Fibroblast of lung (primary cell): ENCODE data around the gene RFPL2.

ENCODE experiments used
- EZH2 ChIP-seq: IDR thresholded peaks from 2 replicates; pipeline ENCODE4 v1.5.1; 2012; ENCODE audit warnings: low read length, control low read depth, mild to moderate bottlenecking; ENCODE audit errors: missing control alignments
- TF ChIP-seq, protein P1 (sequence below), 2 donors: IDR thresholded peaks in 1 of 2; conservative IDR thresholded peaks in 1 of 2; 1 replicate in 1 of 2; 2 replicates in 1 of 2; pipeline ENCODE4 v1.5.1; 2011 to 2012; ENCODE audit warnings: low read length in 2 of 2, control low read depth in 1 of 2, inconsistent platforms in 1 of 2, low read depth in 1 of 2, mild to moderate bottlenecking in 1 of 2

DNA sequence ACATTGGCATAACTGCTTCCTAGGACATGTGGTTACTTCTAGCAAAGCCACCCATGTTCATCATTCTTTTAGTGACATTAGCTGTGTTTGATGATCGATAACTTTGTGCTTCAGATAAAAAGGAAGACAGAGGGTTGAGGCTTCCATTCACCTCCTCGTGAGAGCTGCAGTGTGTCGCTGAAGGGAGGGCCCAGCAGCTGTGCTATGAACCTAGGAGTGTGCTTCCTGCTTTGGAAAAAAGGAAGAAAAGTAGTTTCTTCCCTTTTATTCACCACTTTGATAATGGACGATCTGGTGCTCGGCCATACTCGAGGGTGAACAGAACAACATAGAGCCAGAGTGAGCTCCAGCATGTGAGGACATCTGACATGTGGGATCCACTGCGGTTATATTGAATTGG, 6.1 kb upstream of the RFPL2 start:
- TF ChIP-seq, protein P1, sequence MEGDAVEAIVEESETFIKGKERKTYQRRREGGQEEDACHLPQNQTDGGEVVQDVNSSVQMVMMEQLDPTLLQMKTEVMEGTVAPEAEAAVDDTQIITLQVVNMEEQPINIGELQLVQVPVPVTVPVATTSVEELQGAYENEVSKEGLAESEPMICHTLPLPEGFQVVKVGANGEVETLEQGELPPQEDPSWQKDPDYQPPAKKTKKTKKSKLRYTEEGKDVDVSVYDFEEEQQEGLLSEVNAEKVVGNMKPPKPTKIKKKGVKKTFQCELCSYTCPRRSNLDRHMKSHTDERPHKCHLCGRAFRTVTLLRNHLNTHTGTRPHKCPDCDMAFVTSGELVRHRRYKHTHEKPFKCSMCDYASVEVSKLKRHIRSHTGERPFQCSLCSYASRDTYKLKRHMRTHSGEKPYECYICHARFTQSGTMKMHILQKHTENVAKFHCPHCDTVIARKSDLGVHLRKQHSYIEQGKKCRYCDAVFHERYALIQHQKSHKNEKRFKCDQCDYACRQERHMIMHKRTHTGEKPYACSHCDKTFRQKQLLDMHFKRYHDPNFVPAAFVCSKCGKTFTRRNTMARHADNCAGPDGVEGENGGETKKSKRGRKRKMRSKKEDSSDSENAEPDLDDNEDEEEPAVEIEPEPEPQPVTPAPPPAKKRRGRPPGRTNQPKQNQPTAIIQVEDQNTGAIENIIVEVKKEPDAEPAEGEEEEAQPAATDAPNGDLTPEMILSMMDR (conservative IDR thresholded peaks at IDR 0.05 in 1 of 2, IDR thresholded peaks at IDR 0.05 in 1 of 2; ENCODE audit: low read depth in 1 of 2, low read length in 2 of 2) = no peak
- no peak for TF ChIP-seq EZH2
